ENCODE measurements around the gene ADIPOQ.
"Not testable (repeated sequence)": the region's sequence is repeated elsewhere in the genome, so short reads cannot be mapped to it uniquely, and the experiment has no call there.

Gene ADIPOQ

GRCh38 chr3:186821429-186822387 lies 20.8 kb upstream of the ADIPOQ start:
- H3K4me2 ChIP-seq (ENCODE audit: low read depth, low read length), result 0 out of 2 replicates have a peak overlapping the region, but pooled peaks have one; percentile 3
- H2AFZ ChIP-seq (ENCODE audit: low read length), result no peak overlapping the region
- no peaks in the 10 kb centered on the region for H3K9me3 ChIP-seq (replicated peaks; ENCODE audit: insufficient read depth, low read length)
- H3K27ac ChIP-seq (ENCODE audit: low read length), result no peak overlapping the region
- H3K79me2 ChIP-seq (ENCODE audit: low read length), result no peaks in the 10 kb centered on the region
- H4K20me1 ChIP-seq (ENCODE audit: insufficient read depth, low read length), result no peaks in the 10 kb centered on the region
- no peaks in the 10 kb centered on the region for H3K4me1 ChIP-seq (ENCODE audit: low read length)
- no peak for TF ChIP-seq EZH2phosphoT487 (IDR thresholded peaks at IDR 0.05; ENCODE audit: low read length)
- TF ChIP-seq, protein P1, sequence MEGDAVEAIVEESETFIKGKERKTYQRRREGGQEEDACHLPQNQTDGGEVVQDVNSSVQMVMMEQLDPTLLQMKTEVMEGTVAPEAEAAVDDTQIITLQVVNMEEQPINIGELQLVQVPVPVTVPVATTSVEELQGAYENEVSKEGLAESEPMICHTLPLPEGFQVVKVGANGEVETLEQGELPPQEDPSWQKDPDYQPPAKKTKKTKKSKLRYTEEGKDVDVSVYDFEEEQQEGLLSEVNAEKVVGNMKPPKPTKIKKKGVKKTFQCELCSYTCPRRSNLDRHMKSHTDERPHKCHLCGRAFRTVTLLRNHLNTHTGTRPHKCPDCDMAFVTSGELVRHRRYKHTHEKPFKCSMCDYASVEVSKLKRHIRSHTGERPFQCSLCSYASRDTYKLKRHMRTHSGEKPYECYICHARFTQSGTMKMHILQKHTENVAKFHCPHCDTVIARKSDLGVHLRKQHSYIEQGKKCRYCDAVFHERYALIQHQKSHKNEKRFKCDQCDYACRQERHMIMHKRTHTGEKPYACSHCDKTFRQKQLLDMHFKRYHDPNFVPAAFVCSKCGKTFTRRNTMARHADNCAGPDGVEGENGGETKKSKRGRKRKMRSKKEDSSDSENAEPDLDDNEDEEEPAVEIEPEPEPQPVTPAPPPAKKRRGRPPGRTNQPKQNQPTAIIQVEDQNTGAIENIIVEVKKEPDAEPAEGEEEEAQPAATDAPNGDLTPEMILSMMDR (IDR thresholded peaks at IDR 0.05; ENCODE audit: low read length), result peak; percentile 81
- peaks cover 5% of the 10 kb centered on the region for H3K27me3 ChIP-seq (replicated peaks; ENCODE audit: insufficient read depth, low read length)
- no peaks in the 10 kb centered on the region for H3K36me3 ChIP-seq (replicated peaks; ENCODE audit: insufficient read depth, low read length)
- no peak overlapping the region for H3K9ac ChIP-seq (ENCODE audit: low read length)
- H3F3A ChIP-seq (ENCODE audit: insufficient read depth, low read length), result no peaks in the 10 kb centered on the region
- DNase-seq, result peak; percentile 83
- no peaks in the 10 kb centered on the region for H3K9me2 ChIP-seq (replicated peaks; ENCODE audit: insufficient read depth, low read length)
- H3K4me3 ChIP-seq (ENCODE audit: low read length), result no peak overlapping the region

DNA sequence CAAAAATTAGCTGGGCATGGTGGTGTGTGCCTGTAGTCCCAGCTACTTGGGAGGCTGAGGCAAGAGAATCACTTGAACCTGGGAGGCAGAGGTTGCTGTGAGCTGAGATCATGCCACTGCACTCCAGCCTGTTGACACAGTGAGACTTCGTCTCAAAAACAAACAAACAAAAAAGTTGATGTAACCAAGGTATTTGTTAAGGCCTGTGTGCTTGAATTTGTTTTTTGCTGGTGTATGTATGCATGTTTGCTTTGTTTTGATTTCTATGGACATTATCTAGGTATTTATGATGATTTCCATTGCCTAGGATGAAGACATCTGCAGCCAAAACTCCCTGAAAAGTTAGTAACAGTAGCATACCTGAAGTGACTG lies 20.1 kb upstream of the ADIPOQ start:
- not testable (repeated sequence) for H3K36me3 ChIP-seq (replicated peaks; ENCODE audit: insufficient read depth, low read length); H3K79me2 ChIP-seq (ENCODE audit: low read length); H3K27me3 ChIP-seq (replicated peaks; ENCODE audit: insufficient read depth, low read length); H3K9me3 ChIP-seq (replicated peaks; ENCODE audit: insufficient read depth, low read length); H3K4me3 ChIP-seq (ENCODE audit: low read length); H3K4me2 ChIP-seq (ENCODE audit: low read depth, low read length); H3K9me2 ChIP-seq (replicated peaks; ENCODE audit: insufficient read depth, low read length); H3F3A ChIP-seq (ENCODE audit: insufficient read depth, low read length); DNase-seq; H3K27ac ChIP-seq (ENCODE audit: low read length); H3K9ac ChIP-seq (ENCODE audit: low read length); H4K20me1 ChIP-seq (ENCODE audit: insufficient read depth, low read length); H3K4me1 ChIP-seq (ENCODE audit: low read length); H2AFZ ChIP-seq (ENCODE audit: low read length)

DNA sequence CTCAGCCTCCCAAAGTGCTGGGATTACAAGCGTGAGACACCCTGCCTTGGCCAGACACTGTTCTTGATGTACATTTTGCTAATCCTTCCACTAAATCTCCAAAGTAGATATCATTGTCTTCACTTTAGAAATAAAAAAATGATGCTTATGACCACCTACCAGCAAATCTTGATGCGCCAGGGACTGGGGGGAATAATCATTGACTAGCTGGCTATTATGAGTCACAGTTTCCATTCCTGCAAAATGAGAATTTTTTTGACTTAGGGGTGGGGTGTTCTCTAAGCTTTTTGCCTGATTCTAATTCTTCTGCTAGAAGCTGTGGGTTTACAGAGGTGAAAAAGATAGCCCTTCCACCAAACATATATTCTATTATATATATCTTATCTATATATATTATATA lies 19.1 kb upstream of the ADIPOQ start:
- Histone ChIP-seq H3K36me3 (replicated peaks; ENCODE audit: insufficient read depth, low read length) (no peaks in the 10 kb centered on the region), H3K4me1 (ENCODE audit: low read length) (no peaks in the 10 kb centered on the region), H3K4me3 (ENCODE audit: low read length) (no peak overlapping the region), H3K79me2 (ENCODE audit: low read length) (no peaks in the 10 kb centered on the region), H4K20me1 (ENCODE audit: insufficient read depth, low read length) (no peaks in the 10 kb centered on the region), H3F3A (ENCODE audit: insufficient read depth, low read length) (no peaks in the 10 kb centered on the region), H3K9me3 (replicated peaks; ENCODE audit: insufficient read depth, low read length) (no peaks in the 10 kb centered on the region), H2AFZ (ENCODE audit: low read length) (no peak overlapping the region), H3K9me2 (replicated peaks; ENCODE audit: insufficient read depth, low read length) (no peaks in the 10 kb centered on the region), H3K27ac (ENCODE audit: low read length) (no peak overlapping the region), H3K4me2 (ENCODE audit: low read depth, low read length) (no peak overlapping the region), H3K9ac (ENCODE audit: low read length) (no peak overlapping the region), H3K27me3 (replicated peaks; ENCODE audit: insufficient read depth, low read length) (peaks cover 13% of the 10 kb centered on the region)
- no peak for TF ChIP-seq EZH2phosphoT487 (IDR thresholded peaks at IDR 0.05; ENCODE audit: low read length)
- TF ChIP-seq, protein P1 (IDR thresholded peaks at IDR 0.05; ENCODE audit: low read length), result no peak
- TF ChIP-seq EZH2 (optimal IDR thresholded peaks at IDR 0.05; ENCODE audit: low read depth, low read length), result no peak
- no peak for DNase-seq
